Cerebellar cortex (tissue), 1 donor: ENCODE results near the gene NEDD4.

ENCODE experiments used
- DNase-seq: peaks from one replicate; pipeline ENCODE4 v3.0.0-alpha.2; 2015; ENCODE audit warnings: low spot score

Gene NEDD4

GRCh38 chr15:55778932-55779331 lies 214.5 kb downstream of the NEDD4 start:
- no peak for DNase-seq
